HuH-7 (cell line): ENCODE results near the gene STAT1.
"Not testable (repeated sequence)": the region's sequence is repeated elsewhere in the genome, so short reads cannot be mapped to it uniquely, and the experiment has no call there.

Experiments
- DNase-seq: peaks from one replicate; pipeline ENCODE4 v3.0.0; 2011; ENCODE audit warnings: low spot score

Gene STAT1

GRCh38 chr2:190981733-190982132, 32.2 kb downstream of the STAT1 start:
- DNase-seq = no peak

GRCh38 chr2:190981333-190981732, 32.6 kb downstream of the STAT1 start:
- DNase-seq = no peak

GRCh38 chr2:190980630-190981209, 33.3 kb downstream of the STAT1 start:
- no peak for DNase-seq

- DNase-seq = no peak
These were observed 33.9 kb downstream of the STAT1 start for GRCh38 chr2:190979906-190980629.

- DNase-seq = no peak
These were observed 35.5 kb downstream of the STAT1 start for GRCh38 chr2:190978389-190979053.

- no peak for DNase-seq
These were observed 36.5 kb downstream of the STAT1 start for GRCh38 chr2:190977505-190977904.

GRCh38 chr2:190976521-190976920, 37.5 kb downstream of the STAT1 start:
- DNase-seq = no peak

- DNase-seq = no peak
These were observed 39.2 kb downstream of the STAT1 start for GRCh38 chr2:190974629-190975361.

- no peak for DNase-seq
These were observed 40.0 kb downstream of the STAT1 start for GRCh38 chr2:190973726-190974628.

GRCh38 chr2:190973262-190973661, 40.7 kb downstream of the STAT1 start:
- DNase-seq = no peak

- no peak for DNase-seq
These were observed 41.1 kb downstream of the STAT1 start for GRCh38 chr2:190972846-190973245.

- DNase-seq = no peak
These were observed 41.8 kb downstream of the STAT1 start for GRCh38 chr2:190972213-190972612.

- DNase-seq = no peak
These were observed 43.0 kb downstream of the STAT1 start for GRCh38 chr2:190970873-190971506.

- no peak for DNase-seq
These were observed 43.8 kb downstream of the STAT1 start for GRCh38 chr2:190970160-190970559.

- no peak for DNase-seq
These were observed 45.4 kb downstream of the STAT1 start for GRCh38 chr2:190968522-190968921.

GRCh38 chr2:190965580-190966222, 48.3 kb downstream of the STAT1 start:
- DNase-seq = no peak

- no peak for DNase-seq
These were observed 49.7 kb downstream of the STAT1 start for GRCh38 chr2:190964170-190964795.

GRCh38 chr2:190963088-190963487, 50.9 kb downstream of the STAT1 start:
- no peak for DNase-seq

- no peak for DNase-seq
These were observed 52.0 kb downstream of the STAT1 start for GRCh38 chr2:190961918-190962487.

- not testable (repeated sequence) for DNase-seq
These were observed 52.9 kb downstream of the STAT1 start for GRCh38 chr2:190961117-190961516.
